Uterus (tissue), 2 donors: ENCODE results near the gene ADGRL4.

Source experiments
- POLR2A ChIP-seq, 2 donors: fragments of 450-650 bp; IDR thresholded peaks; one replicate each; pipeline ENCODE4 v1.6.1; 2016; ENCODE audit warnings: antibody characterized with exemption in 2 of 2, mild to moderate bottlenecking in 1 of 2, moderate library complexity in 1 of 2
- TF ChIP-seq, protein P1 (sequence below), 4 experiments: fragments of 200-600 bp in 2 of 4; fragments of 450-650 bp in 2 of 4; sonication (generic) in 2 of 4; IDR thresholded peaks; one replicate each; pipeline ENCODE4 v1.5.1; 2016 to 2019; ENCODE audit warnings: antibody characterized with exemption in 4 of 4, mild to moderate bottlenecking in 2 of 4, moderate library complexity in 1 of 4

DNA sequence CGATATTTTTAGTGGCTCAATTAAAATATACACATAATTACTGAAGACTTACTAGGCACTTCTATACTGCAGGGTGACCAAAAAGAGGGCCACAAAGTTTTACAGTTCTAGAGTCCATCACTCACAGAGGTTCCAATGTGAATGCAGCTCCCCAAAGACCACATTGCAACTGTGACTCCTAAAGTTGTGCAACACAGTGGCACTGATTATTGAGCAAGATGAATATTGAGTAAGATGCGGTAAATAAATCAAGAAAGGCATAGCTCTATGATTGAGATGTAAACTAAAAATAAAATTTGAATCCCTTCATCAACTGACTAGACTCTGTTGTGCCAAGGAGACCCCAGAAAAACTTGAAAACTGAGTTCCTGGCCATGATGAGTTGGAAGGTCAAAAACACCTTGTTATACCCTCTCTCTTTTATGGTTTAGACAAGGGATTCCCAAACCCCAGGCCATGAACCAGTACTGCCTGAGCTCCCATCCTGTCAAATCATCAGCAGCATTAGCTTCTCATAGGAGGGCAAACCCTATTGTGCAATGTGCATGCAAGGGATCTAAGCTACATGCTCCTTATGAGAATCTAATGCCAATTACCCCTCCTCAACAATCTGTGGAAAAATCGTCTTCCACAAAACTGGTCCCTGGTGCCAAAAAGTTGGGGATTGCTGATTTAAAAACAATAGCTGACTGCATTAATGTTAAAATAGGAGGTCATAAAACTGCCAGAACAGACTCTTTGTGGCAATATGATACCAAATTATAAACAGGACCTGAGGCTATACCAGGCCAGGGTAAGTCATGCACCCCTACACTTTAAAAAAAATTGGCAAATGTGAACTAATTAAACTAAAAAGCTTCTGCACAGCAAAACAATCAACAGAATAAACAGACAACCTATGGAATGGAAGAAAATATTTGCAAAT, 94.3 kb downstream of the ADGRL4 start:
- TF ChIP-seq, protein P1, sequence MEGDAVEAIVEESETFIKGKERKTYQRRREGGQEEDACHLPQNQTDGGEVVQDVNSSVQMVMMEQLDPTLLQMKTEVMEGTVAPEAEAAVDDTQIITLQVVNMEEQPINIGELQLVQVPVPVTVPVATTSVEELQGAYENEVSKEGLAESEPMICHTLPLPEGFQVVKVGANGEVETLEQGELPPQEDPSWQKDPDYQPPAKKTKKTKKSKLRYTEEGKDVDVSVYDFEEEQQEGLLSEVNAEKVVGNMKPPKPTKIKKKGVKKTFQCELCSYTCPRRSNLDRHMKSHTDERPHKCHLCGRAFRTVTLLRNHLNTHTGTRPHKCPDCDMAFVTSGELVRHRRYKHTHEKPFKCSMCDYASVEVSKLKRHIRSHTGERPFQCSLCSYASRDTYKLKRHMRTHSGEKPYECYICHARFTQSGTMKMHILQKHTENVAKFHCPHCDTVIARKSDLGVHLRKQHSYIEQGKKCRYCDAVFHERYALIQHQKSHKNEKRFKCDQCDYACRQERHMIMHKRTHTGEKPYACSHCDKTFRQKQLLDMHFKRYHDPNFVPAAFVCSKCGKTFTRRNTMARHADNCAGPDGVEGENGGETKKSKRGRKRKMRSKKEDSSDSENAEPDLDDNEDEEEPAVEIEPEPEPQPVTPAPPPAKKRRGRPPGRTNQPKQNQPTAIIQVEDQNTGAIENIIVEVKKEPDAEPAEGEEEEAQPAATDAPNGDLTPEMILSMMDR (IDR thresholded peaks at IDR 0.05) = no peak
- TF ChIP-seq POLR2A (IDR thresholded peaks at IDR 0.05) = no peak
